ENCODE results near the gene TMEFF1.

TMEFF1 gene

GRCh38 chr9:100577776-100578448 lies 105.0 kb downstream of the TMEFF1 start, which contains the start of gene CAVIN4:
TSS of gene CAVIN4 (plus strand) at chr9:100578079. CDS start at chr9:100578144, 65 bp downstream.
- DNase-seq: no peak

GRCh38 chr9:100578610-100579009 lies 105.7 kb downstream of the TMEFF1 start:
- DNase-seq: no peak

GRCh38 chr9:100579665-100580064 lies 106.7 kb downstream of the TMEFF1 start:
- no peak for DNase-seq

GRCh38 chr9:100580257-100580656 lies 107.3 kb downstream of the TMEFF1 start:
- no peak for DNase-seq

GRCh38 chr9:100581081-100581480 lies 108.1 kb downstream of the TMEFF1 start:
- no peak for DNase-seq

GRCh38 chr9:100581661-100582060 lies 108.7 kb downstream of the TMEFF1 start:
- no peak for DNase-seq

- no peak for DNase-seq
Observed at GRCh38 chr9:100583014-100583802, 110.3 kb downstream of the TMEFF1 start.

GRCh38 chr9:100584951-100585350 lies 112.0 kb downstream of the TMEFF1 start:
- DNase-seq: no peak

- DNase-seq: no peak
Observed at GRCh38 chr9:100586093-100586492, 113.1 kb downstream of the TMEFF1 start.

GRCh38 chr9:100587375-100587774 lies 114.4 kb downstream of the TMEFF1 start:
- no peak for DNase-seq

GRCh38 chr9:100589582-100589981 lies 116.6 kb downstream of the TMEFF1 start:
- no peak for DNase-seq

- DNase-seq: no peak
Observed at GRCh38 chr9:100590481-100590880, 117.5 kb downstream of the TMEFF1 start.

GRCh38 chr9:100591139-100591538 lies 118.2 kb downstream of the TMEFF1 start:
- DNase-seq: no peak

- DNase-seq: no peak
Observed at GRCh38 chr9:100591639-100592412, 118.9 kb downstream of the TMEFF1 start.

- DNase-seq: no peak
Observed at GRCh38 chr9:100595391-100596199, 122.6 kb downstream of the TMEFF1 start.

GRCh38 chr9:100597236-100597635 lies 124.3 kb downstream of the TMEFF1 start:
- no peak for DNase-seq

GRCh38 chr9:100598641-100599145 lies 125.7 kb downstream of the TMEFF1 start:
- peak; percentile 76 for DNase-seq

- no peak for DNase-seq
Observed at GRCh38 chr9:100600521-100601079, 127.7 kb downstream of the TMEFF1 start.

- DNase-seq: peak; percentile 1
Observed at GRCh38 chr9:100601216-100601615, 128.3 kb downstream of the TMEFF1 start.

- DNase-seq: no peak
Observed at GRCh38 chr9:100602342-100602801, 129.4 kb downstream of the TMEFF1 start.

GRCh38 chr9:100605405-100605804 lies 132.5 kb downstream of the TMEFF1 start:
- DNase-seq: no peak

- no peak for DNase-seq
Observed at GRCh38 chr9:100619194-100619593, 146.2 kb downstream of the TMEFF1 start.

Data from stimulated activated naive CD4-positive, alpha-beta T cell treated with Interleukin-2 at 50 U/mL for 16 hours (primary cell).